ENCODE measurements around the gene SLC16A8. TPM values are rescaled to one million over a fixed set of nuclear protein-coding genes. Genes with fewer than 3 reads are reported as not detected.

Gene SLC16A8
- total and polyA plus RNA-seq, 2 experiments from 2014 or later: 0.52 to 0.66 TPM

DNA sequence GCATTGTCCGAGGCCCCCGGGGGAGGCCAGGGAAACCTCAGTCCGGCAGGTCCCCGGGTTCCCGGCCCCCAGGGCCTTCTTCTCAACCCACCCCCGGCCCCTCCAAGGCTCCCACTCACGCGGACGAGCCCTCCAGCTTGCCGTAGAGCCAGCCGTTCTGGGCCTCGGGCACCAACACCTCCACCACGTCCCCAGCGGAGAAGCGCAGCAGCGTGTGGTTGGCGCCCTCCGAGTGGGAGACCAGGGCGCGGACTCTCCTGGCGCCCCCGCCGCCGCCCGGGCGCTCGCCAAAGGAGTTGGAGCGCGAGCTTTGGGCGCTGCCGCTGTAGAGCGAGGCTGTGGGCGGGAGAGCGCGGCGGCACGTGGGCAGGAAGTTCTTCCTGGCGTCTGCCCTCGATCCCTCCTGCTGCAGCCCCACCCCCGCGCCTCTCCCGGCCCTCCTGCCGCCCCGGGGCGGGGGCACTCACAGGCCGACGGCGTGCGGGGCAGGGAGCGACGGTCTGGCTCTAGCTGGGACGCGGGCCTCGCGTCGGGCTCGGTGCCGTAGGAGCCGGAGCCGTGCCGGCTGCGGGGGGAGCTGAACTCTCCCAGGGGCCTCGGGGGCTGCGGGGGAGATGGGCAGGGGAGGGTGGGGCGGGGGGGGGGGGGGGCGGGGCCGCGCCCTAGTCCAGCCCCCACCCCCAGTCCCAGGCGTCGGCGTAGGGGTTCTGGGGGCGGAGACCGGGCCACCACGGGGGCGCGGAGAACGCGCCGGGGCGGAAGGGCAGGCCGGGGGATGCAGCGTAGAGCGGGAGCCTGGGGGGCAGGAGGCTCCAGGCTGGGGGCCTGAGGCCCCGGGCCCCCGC is 4.9 kb upstream of the SLC16A8 start:
- H3K4me3 Mint-ChIP-seq: no peak overlapping the region; the same call in 2 of the 3 replicates
- no peak overlapping the region for H3K27ac ChIP-seq (ENCODE audit: low read depth)
- H3K9me2 ChIP-seq (ENCODE audit: insufficient read depth): no peaks in the 10 kb centered on the region
- H3K4me2 ChIP-seq: peak overlapping the region; percentile 83
- 0 out of 2 replicates have a peak, but pooled peaks cover 5% of the 10 kb centered on the region for H3F3A ChIP-seq (replicated peaks; ENCODE audit: low read depth)
- peaks cover 7% of the 10 kb centered on the region for H3K27me3 ChIP-seq (ENCODE audit: insufficient read depth)
- ATAC-seq (peak; percentile 47), DNase-seq (ENCODE audit: low spot score) (peak; percentile 54)
- H3K27ac Mint-ChIP-seq: no peak overlapping the region
- peaks cover 11% of the 10 kb centered on the region; the same call in 1 of the 2 replicates for H3K4me1 ChIP-seq (ENCODE audit: insufficient read depth)
- no peaks in the 10 kb centered on the region; the same call in 1 of the 2 replicates for H3K79me2 ChIP-seq (replicated peaks; ENCODE audit: insufficient read depth)
- H3K4me3 ChIP-seq: peak overlapping the region; percentile 58
- TF ChIP-seq ZNF331 (CRISPR knock-in tag; IDR thresholded peaks at IDR 0.05; ENCODE audit: low read depth): no peak
- TF ChIP-seq NANOG (IDR thresholded peaks at IDR 0.05; ENCODE audit: borderline replicate concordance): no peak
- TF ChIP-seq STAT1 (IDR thresholded peaks at IDR 0.05; ENCODE audit: unreplicated experiment): no peak
- TF ChIP-seq JUNB (IDR thresholded peaks at IDR 0.05; ENCODE audit: unreplicated experiment): no peak
- TF ChIP-seq, protein P1, sequence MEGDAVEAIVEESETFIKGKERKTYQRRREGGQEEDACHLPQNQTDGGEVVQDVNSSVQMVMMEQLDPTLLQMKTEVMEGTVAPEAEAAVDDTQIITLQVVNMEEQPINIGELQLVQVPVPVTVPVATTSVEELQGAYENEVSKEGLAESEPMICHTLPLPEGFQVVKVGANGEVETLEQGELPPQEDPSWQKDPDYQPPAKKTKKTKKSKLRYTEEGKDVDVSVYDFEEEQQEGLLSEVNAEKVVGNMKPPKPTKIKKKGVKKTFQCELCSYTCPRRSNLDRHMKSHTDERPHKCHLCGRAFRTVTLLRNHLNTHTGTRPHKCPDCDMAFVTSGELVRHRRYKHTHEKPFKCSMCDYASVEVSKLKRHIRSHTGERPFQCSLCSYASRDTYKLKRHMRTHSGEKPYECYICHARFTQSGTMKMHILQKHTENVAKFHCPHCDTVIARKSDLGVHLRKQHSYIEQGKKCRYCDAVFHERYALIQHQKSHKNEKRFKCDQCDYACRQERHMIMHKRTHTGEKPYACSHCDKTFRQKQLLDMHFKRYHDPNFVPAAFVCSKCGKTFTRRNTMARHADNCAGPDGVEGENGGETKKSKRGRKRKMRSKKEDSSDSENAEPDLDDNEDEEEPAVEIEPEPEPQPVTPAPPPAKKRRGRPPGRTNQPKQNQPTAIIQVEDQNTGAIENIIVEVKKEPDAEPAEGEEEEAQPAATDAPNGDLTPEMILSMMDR (conservative IDR thresholded peaks at IDR 0.05; ENCODE audit: low read depth in 2 of 2): no peak
- TF ChIP-seq POLR2AphosphoS5 (IDR thresholded peaks at IDR 0.05; ENCODE audit: low read depth): no peak
- no peak for TF ChIP-seq EZH2phosphoT487 (IDR thresholded peaks at IDR 0.05; ENCODE audit: unreplicated experiment)
- H3K9me3 Mint-ChIP-seq: no peaks in the 10 kb centered on the region
- H3K36me3 Mint-ChIP-seq (ENCODE audit: low read depth): no peaks in the 10 kb centered on the region; the same call in 2 of the 3 replicates
- no peaks in the 10 kb centered on the region for H4K20me1 ChIP-seq (replicated peaks; ENCODE audit: insufficient read depth)
- no peak overlapping the region for H2AFZ ChIP-seq
- peaks cover 9% of the 10 kb centered on the region; the same call in 2 of the 3 replicates for H3K4me1 Mint-ChIP-seq
- no peaks in the 10 kb centered on the region for H3K36me3 ChIP-seq (ENCODE audit: insufficient read depth)
- peaks cover 15% of the 10 kb centered on the region for H3K27me3 Mint-ChIP-seq (ENCODE audit: insufficient read depth, low read depth, poor library complexity)

GRCh38 chr22:38087855-38088254 is 3.9 kb upstream of the SLC16A8 start:
- peaks cover 20% of the 10 kb centered on the region; the same call in 1 of the 2 replicates for H3K4me1 ChIP-seq (ENCODE audit: insufficient read depth)
- H3K27ac ChIP-seq (ENCODE audit: low read depth): no peak overlapping the region
- no peaks in the 10 kb centered on the region; the same call in 1 of the 2 replicates for H3K79me2 ChIP-seq (replicated peaks; ENCODE audit: insufficient read depth)
- Mint-ChIP-seq H3K9me3 (no peaks in the 10 kb centered on the region), H3K4me1 (peaks cover 12% of the 10 kb centered on the region; the same call in 2 of the 3 replicates), H3K27me3 (ENCODE audit: insufficient read depth, low read depth, poor library complexity) (peaks cover 15% of the 10 kb centered on the region), H3K27ac (no peak overlapping the region), H3K4me3 (peak overlapping the region; percentile 15; the same call in 1 of the 3 replicates), H3K36me3 (ENCODE audit: low read depth) (no peaks in the 10 kb centered on the region; the same call in 2 of the 3 replicates)
- peaks cover 8% of the 10 kb centered on the region for H3K27me3 ChIP-seq (ENCODE audit: insufficient read depth)
- no peaks in the 10 kb centered on the region for H3K9me2 ChIP-seq (ENCODE audit: insufficient read depth)
- ATAC-seq (no peak), DNase-seq (ENCODE audit: low spot score) (no peak)
- no peaks in the 10 kb centered on the region for H4K20me1 ChIP-seq (replicated peaks; ENCODE audit: insufficient read depth)
- H3K4me3 ChIP-seq: no peak overlapping the region
- H3K4me2 ChIP-seq: no peak overlapping the region
- no peak overlapping the region for H2AFZ ChIP-seq
- H3F3A ChIP-seq (replicated peaks; ENCODE audit: low read depth): 0 out of 2 replicates have a peak, but pooled peaks cover 5% of the 10 kb centered on the region
- no peaks in the 10 kb centered on the region for H3K36me3 ChIP-seq (ENCODE audit: insufficient read depth)
- TF ChIP-seq JUNB (IDR thresholded peaks at IDR 0.05; ENCODE audit: unreplicated experiment): no peak
- no peak for TF ChIP-seq ETS1 (IDR thresholded peaks at IDR 0.05)
- TF ChIP-seq NANOG (IDR thresholded peaks at IDR 0.05; ENCODE audit: borderline replicate concordance): no peak
- TF ChIP-seq CREB1 (CRISPR knock-in tag; IDR thresholded peaks at IDR 0.05; ENCODE audit: low read depth): no peak
- TF ChIP-seq, protein P2, sequence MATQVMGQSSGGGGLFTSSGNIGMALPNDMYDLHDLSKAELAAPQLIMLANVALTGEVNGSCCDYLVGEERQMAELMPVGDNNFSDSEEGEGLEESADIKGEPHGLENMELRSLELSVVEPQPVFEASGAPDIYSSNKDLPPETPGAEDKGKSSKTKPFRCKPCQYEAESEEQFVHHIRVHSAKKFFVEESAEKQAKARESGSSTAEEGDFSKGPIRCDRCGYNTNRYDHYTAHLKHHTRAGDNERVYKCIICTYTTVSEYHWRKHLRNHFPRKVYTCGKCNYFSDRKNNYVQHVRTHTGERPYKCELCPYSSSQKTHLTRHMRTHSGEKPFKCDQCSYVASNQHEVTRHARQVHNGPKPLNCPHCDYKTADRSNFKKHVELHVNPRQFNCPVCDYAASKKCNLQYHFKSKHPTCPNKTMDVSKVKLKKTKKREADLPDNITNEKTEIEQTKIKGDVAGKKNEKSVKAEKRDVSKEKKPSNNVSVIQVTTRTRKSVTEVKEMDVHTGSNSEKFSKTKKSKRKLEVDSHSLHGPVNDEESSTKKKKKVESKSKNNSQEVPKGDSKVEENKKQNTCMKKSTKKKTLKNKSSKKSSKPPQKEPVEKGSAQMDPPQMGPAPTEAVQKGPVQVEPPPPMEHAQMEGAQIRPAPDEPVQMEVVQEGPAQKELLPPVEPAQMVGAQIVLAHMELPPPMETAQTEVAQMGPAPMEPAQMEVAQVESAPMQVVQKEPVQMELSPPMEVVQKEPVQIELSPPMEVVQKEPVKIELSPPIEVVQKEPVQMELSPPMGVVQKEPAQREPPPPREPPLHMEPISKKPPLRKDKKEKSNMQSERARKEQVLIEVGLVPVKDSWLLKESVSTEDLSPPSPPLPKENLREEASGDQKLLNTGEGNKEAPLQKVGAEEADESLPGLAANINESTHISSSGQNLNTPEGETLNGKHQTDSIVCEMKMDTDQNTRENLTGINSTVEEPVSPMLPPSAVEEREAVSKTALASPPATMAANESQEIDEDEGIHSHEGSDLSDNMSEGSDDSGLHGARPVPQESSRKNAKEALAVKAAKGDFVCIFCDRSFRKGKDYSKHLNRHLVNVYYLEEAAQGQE (IDR thresholded peaks at IDR 0.05; ENCODE audit: unreplicated experiment): no peak
- no peak for TF ChIP-seq EZH2phosphoT487 (IDR thresholded peaks at IDR 0.05; ENCODE audit: unreplicated experiment)
- TF ChIP-seq ZNF114 (CRISPR knock-in tag; IDR thresholded peaks at IDR 0.05): no peak
- no peak for TF ChIP-seq POLR2AphosphoS5 (IDR thresholded peaks at IDR 0.05; ENCODE audit: low read depth)
